IMR-90 (cell line): ENCODE measurements around the gene CCDC33.

Experiments used
- BHLHE40 ChIP-seq: fragments of 150-350 bp; IDR thresholded peaks from 2 replicates; pipeline ENCODE4 v1.6.1; 2016; ENCODE audit warnings: mild to moderate bottlenecking, low read depth, low read length
- CEBPB ChIP-seq: IDR thresholded peaks from 2 replicates; pipeline ENCODE4 v1.6.1; 2012; ENCODE audit warnings: low read depth, low read length, improper control_type of control experiment
- CHD1 ChIP-seq: IDR thresholded peaks from 2 replicates; pipeline ENCODE4 v1.6.1; 2012; ENCODE audit warnings: low read depth, low read length, improper control_type of control experiment
- MAFK ChIP-seq: IDR thresholded peaks from 2 replicates; pipeline ENCODE4 v1.6.1; 2012; ENCODE audit warnings: low read depth, low read length, improper control_type of control experiment
- MAZ ChIP-seq: IDR thresholded peaks from 2 replicates; pipeline ENCODE4 v1.6.1; 2012; ENCODE audit warnings: low read depth, mild to moderate bottlenecking, low read length, improper control_type of control experiment, moderate library complexity, borderline replicate concordance
- MXI1 ChIP-seq: IDR thresholded peaks from 2 replicates; pipeline ENCODE4 v1.6.1; 2012; ENCODE audit warnings: low read depth, mild to moderate bottlenecking, low read length, moderate library complexity, borderline replicate concordance
- NFE2L2 ChIP-seq: fragments of 150-350 bp; IDR thresholded peaks from 2 replicates; pipeline ENCODE4 v1.6.1; 2016; ENCODE audit warnings: low read depth, mild to moderate bottlenecking, low read length
- POLR2A ChIP-seq: IDR thresholded peaks from 2 replicates; pipeline ENCODE4 v1.6.1; 2012; ENCODE audit warnings: mild to moderate bottlenecking, low read depth, low read length
- RAD21 ChIP-seq: IDR thresholded peaks from 2 replicates; pipeline ENCODE4 v1.6.1; 2012; ENCODE audit warnings: low read length, improper control_type of control experiment
- RCOR1 ChIP-seq: IDR thresholded peaks from 2 replicates; pipeline ENCODE4 v1.6.1; 2012; ENCODE audit warnings: mild to moderate bottlenecking, low read length, improper control_type of control experiment; ENCODE audit not compliant: insufficient replicate concordance
- RFX5 ChIP-seq: IDR thresholded peaks from 2 replicates; pipeline ENCODE4 v1.8.0; 2012; ENCODE audit warnings: low read depth, mild to moderate bottlenecking, low read length, moderate library complexity
- TF ChIP-seq, protein P1 (sequence below): conservative IDR thresholded peaks from 2 replicates; pipeline ENCODE4 v1.5.1; 2012; ENCODE audit warnings: mild to moderate bottlenecking, low read depth, low read length, improper control_type of control experiment
- TF ChIP-seq, protein P2 (sequence below): fragments of 150-350 bp; IDR thresholded peaks from 2 replicates; pipeline ENCODE4 v1.6.1; 2017; ENCODE audit warnings: mild to moderate bottlenecking, antibody characterized with exemption, low read length, low read depth

DNA sequence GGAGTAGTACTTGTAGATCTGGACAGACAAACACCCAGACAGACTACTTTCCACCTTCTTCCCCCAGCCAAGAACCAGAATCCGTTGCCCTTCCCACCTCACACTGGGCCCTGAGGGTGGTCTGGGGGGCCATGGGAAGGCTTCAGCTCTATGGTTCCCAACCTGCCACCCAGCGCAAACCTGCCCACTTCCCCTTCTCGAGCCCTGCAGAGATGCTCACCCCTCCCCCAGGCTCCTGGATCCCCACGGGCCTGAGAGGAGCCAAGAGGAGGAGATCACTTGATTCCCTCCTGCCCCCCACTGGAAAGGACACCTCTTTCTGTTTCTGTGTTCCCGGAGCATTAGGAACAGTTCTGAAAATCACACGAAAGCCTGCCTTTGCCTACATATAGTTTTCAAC is 42.2 kb upstream of the CCDC33 start:
- TF ChIP-seq, protein P1, sequence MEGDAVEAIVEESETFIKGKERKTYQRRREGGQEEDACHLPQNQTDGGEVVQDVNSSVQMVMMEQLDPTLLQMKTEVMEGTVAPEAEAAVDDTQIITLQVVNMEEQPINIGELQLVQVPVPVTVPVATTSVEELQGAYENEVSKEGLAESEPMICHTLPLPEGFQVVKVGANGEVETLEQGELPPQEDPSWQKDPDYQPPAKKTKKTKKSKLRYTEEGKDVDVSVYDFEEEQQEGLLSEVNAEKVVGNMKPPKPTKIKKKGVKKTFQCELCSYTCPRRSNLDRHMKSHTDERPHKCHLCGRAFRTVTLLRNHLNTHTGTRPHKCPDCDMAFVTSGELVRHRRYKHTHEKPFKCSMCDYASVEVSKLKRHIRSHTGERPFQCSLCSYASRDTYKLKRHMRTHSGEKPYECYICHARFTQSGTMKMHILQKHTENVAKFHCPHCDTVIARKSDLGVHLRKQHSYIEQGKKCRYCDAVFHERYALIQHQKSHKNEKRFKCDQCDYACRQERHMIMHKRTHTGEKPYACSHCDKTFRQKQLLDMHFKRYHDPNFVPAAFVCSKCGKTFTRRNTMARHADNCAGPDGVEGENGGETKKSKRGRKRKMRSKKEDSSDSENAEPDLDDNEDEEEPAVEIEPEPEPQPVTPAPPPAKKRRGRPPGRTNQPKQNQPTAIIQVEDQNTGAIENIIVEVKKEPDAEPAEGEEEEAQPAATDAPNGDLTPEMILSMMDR = no peak
- TF ChIP-seq RFX5 = no peak
- no peak for TF ChIP-seq BHLHE40
- no peak for TF ChIP-seq RAD21
- TF ChIP-seq MXI1 = no peak
- TF ChIP-seq RCOR1 = no peak
- no peak for TF ChIP-seq MAFK
- TF ChIP-seq CEBPB = no peak
- no peak for TF ChIP-seq POLR2A
- TF ChIP-seq CHD1 = no peak
- TF ChIP-seq MAZ = no peak
- no peak for TF ChIP-seq NFE2L2
- TF ChIP-seq, protein P2, sequence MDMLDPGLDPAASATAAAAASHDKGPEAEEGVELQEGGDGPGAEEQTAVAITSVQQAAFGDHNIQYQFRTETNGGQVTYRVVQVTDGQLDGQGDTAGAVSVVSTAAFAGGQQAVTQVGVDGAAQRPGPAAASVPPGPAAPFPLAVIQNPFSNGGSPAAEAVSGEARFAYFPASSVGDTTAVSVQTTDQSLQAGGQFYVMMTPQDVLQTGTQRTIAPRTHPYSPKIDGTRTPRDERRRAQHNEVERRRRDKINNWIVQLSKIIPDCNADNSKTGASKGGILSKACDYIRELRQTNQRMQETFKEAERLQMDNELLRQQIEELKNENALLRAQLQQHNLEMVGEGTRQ = no peak
